ENCODE data around the gene TMEM170A. TPM values are rescaled to one million over a fixed set of nuclear protein-coding genes. Genes with fewer than 3 reads are reported as not detected.

TMEM170A gene
- total and polyA plus RNA-seq, 8 donors, result 4.3 to 12.6 (median 8.6) TPM

- 68 to 70% methylated on average over 14 of the region's 14 CpGs for WGBS, 2 donors
- no peaks in the 10 kb centered on the region for H3K4me1 ChIP-seq
- no peaks in the 10 kb centered on the region for H3K9me3 ChIP-seq
- DNase-seq (peak in 1 of 6 donors; percentile 32), ATAC-seq (no peak), FAIRE-seq (no peak)
- H3K27ac ChIP-seq, result no peak overlapping the region
- no peak overlapping the region for H3K4me3 ChIP-seq
- TF ChIP-seq CTCF (IDR thresholded peaks at IDR 0.05), result no peak
- no peaks in the 10 kb centered on the region for H3K27me3 ChIP-seq
- H3K36me3 ChIP-seq, result no peaks in the 10 kb centered on the region
- intact Hi-C loops (cut with DNase I), result no loop called here
Measured at GRCh38 chr16:75482434-75483205, 18.1 kb upstream of the TMEM170A start.

GRCh38 chr16:75481475-75481874 lies 17.0 kb upstream of the TMEM170A start:
- H3K27ac ChIP-seq, result no peak overlapping the region
- no peak for TF ChIP-seq CTCF (IDR thresholded peaks at IDR 0.05)
- no peaks in the 10 kb centered on the region for H3K4me1 ChIP-seq
- no peak for ATAC-seq
- no peaks in the 10 kb centered on the region for H3K9me3 ChIP-seq
- intact Hi-C loops (cut with DNase I), result no loop called here
- no peaks in the 10 kb centered on the region for H3K27me3 ChIP-seq
- no peak overlapping the region for H3K4me3 ChIP-seq
- DNase-seq, result no peak
- no peak for FAIRE-seq
- H3K36me3 ChIP-seq, result no peaks in the 10 kb centered on the region
- 68 to 78% methylated on average over 7 of the region's 7 CpGs for WGBS, 2 donors

DNA sequence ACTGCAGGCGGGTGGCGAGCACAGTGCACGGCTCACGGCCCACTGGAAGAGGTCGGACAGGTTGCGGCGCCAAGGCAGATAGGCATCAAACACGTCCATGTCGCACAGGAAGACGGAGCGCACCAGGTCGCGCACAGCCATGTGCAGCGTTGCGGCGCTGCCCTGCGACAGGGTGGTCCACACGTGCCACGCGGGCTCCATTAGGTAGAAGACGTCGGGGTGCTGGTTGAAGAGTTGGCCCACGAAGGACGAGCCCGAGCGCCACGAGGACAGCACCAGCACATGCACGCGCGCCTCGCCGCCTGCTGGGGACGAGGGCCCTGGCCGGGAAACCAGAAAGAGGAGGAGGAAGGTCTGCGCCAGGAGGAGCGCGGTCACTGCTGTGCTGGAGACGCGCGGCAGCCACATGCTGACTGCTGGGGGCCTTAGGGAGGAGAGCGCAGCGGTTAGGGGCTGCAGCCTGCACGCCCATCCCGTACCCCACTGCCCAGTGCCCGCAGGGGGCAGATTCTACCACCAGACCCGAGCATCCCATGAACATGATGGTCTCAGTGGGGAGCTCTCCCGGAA lies 15.0 kb upstream of the TMEM170A start:
- no peaks in the 10 kb centered on the region for H3K9me3 ChIP-seq
- 87 to 93% methylated on average over 47 of the region's 47 CpGs for WGBS, 2 donors
- ATAC-seq, result no peak

GRCh38 chr16:75478480-75479345 lies 14.2 kb upstream of the TMEM170A start:
- H3K27ac ChIP-seq, result no peak overlapping the region
- no peak for ATAC-seq
- no peak for TF ChIP-seq CTCF (IDR thresholded peaks at IDR 0.05)
- H3K4me1 ChIP-seq, result no peaks in the 10 kb centered on the region
- WGBS, 2 donors, result 89 to 93% methylated on average over 80 of the region's 80 CpGs
- intact Hi-C loops (cut with DNase I), result loop anchor here in 2 of 3 donors (10.0 kb wide), 2 partner anchors 146 to 286 kb away; partner anchors contain the start of gene ADAT1 (in 1 of the 2)
- H3K27me3 ChIP-seq, result no peaks in the 10 kb centered on the region
- FAIRE-seq, result no peak
- H3K9me3 ChIP-seq, result no peaks in the 10 kb centered on the region
- H3K36me3 ChIP-seq, result no peaks in the 10 kb centered on the region
- no peak for DNase-seq
- no peak overlapping the region for H3K4me3 ChIP-seq

More for the DNA sequence above, 15.0 kb upstream of the TMEM170A start:
- intact Hi-C loops (cut with DNase I), result loop anchor here in 2 of 3 donors (10.0 kb wide), 2 partner anchors 145 to 285 kb away; partner anchors contain the start of gene ADAT1 (in 1 of the 2)
- Histone ChIP-seq H3K27ac (no peak overlapping the region), H3K36me3 (no peaks in the 10 kb centered on the region), H3K27me3 (no peaks in the 10 kb centered on the region), H3K4me1 (no peaks in the 10 kb centered on the region), H3K4me3 (no peak overlapping the region)
- no peak for FAIRE-seq
- TF ChIP-seq CTCF (IDR thresholded peaks at IDR 0.05), result no peak
- DNase-seq, result no peak
